BJ (cell line): ENCODE data around the gene DUOX1. TPM values are rescaled to one million over a fixed set of nuclear protein-coding genes. Genes with fewer than 3 reads are reported as not detected.

Source experiments
- CTCF ChIA-PET: fragments of 350-600 bp; formaldehyde crosslinking; extraction: SDS; loops from one replicate; lab custom pipeline; 2021; ENCODE audit warnings: antibody characterized with exemption, inconsistent platforms; lab: Yijun Ruan, JAX
- POLR2A ChIA-PET: fragments of 300-600 bp; sonication (Branson Sonifier 250); formaldehyde crosslinking; extraction: SDS; loops from one replicate; lab custom pipeline; 2021; ENCODE audit warnings: antibody characterized with exemption; lab: Charles Lee
- DNase-seq: peaks from one replicate; pipeline ENCODE4 v3.0.0-alpha.2; 2011; ENCODE audit warnings: low read depth
- H3K27me3 ChIP-seq: 2 replicates; pipeline ENCODE4 v1.6.0; 2011; ENCODE audit warnings: low read length; ENCODE audit not compliant: control insufficient read depth, insufficient read depth
- H3K36me3 ChIP-seq: 2 replicates; pipeline ENCODE4 v1.5.1; 2011; ENCODE audit warnings: low read length; ENCODE audit not compliant: control insufficient read depth, insufficient read depth
- H3K4me3 ChIP-seq: 2 replicates; pipeline ENCODE4 v1.5.1; 2011; ENCODE audit warnings: low read depth, mild to moderate bottlenecking, control low read depth, low read length
- polyA plus RNA-seq: library from polyadenylated mRNA; depleted of rRNA; stranded (reverse); fragments of >200 nt; gene quantifications from 2 replicates; pipeline ENCODE4 v1.2.3, GENCODE V29; 2011
- TF ChIP-seq, protein P1 (sequence below): IDR thresholded peaks from 2 replicates; pipeline ENCODE4 v1.5.1; 2011; ENCODE audit warnings: low read depth, mild to moderate bottlenecking, control low read depth, inconsistent platforms, low read length, moderate library complexity; ENCODE audit not compliant: insufficient read depth

DUOX1 gene
- polyA plus RNA-seq, 1 experiment: 0.09 TPM

DNA sequence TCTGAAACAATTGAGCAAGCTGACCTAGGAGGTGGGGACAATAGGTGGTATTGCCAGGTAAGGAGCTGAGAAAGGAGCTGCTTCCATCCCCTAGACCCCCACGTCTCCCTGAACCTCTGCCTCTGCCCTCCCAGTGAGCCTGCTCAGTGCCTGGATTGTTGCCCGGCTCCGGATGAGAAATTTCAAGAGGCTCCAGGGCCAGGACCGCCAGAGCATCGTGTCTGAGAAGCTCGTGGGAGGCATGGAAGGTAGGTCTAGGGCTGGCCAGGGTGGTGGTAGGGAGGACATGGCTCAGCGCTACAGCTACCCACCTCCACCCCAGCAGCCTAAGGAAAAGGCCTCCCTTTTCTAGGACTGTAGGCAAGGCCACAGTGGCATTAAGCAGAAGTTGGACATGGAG lies 13.3 kb downstream of the DUOX1 start:
- Histone ChIP-seq H3K27me3 (peaks cover 1% of the 10 kb centered on the region), H3K4me3 (no peak overlapping the region), H3K36me3 (no peaks in the 10 kb centered on the region)
- TF ChIP-seq, protein P1, sequence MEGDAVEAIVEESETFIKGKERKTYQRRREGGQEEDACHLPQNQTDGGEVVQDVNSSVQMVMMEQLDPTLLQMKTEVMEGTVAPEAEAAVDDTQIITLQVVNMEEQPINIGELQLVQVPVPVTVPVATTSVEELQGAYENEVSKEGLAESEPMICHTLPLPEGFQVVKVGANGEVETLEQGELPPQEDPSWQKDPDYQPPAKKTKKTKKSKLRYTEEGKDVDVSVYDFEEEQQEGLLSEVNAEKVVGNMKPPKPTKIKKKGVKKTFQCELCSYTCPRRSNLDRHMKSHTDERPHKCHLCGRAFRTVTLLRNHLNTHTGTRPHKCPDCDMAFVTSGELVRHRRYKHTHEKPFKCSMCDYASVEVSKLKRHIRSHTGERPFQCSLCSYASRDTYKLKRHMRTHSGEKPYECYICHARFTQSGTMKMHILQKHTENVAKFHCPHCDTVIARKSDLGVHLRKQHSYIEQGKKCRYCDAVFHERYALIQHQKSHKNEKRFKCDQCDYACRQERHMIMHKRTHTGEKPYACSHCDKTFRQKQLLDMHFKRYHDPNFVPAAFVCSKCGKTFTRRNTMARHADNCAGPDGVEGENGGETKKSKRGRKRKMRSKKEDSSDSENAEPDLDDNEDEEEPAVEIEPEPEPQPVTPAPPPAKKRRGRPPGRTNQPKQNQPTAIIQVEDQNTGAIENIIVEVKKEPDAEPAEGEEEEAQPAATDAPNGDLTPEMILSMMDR: no peak
- no peak for DNase-seq
- ChIA-PET POLR2A (no interaction called here), CTCF (interaction anchor here (2.1 kb wide), 1 partner anchor 16 kb away, joined by 7 read pairs; no protein-coding TSS in a partner anchor)

DNA sequence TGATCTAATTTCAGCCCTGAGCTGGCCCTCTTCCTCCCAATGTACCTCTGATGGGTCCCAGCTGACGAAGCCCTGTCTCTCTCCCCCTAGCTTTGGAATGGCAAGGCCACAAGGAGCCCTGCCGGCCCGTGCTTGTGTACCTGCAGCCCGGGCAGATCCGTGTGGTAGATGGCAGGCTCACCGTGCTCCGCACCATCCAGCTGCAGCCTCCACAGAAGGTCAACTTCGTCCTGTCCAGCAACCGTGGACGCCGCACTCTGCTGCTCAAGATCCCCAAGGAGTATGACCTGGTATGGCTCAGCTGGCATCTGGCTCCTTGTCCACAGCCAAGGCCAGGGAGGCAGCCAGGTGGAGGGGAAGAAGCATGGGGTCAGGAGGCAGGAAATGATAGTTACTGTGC lies 14.2 kb downstream of the DUOX1 start:
- Histone ChIP-seq H3K36me3 (no peaks in the 10 kb centered on the region), H3K27me3 (peaks cover 1% of the 10 kb centered on the region), H3K4me3 (no peak overlapping the region)
- TF ChIP-seq, protein P1: no peak
- CTCF ChIA-PET: interaction anchor here (1.2 kb wide), 1 partner anchor 19 kb away, joined by 3 read pairs; no protein-coding TSS in a partner anchor
- DNase-seq: no peak
- POLR2A ChIA-PET: no interaction called here

DNA sequence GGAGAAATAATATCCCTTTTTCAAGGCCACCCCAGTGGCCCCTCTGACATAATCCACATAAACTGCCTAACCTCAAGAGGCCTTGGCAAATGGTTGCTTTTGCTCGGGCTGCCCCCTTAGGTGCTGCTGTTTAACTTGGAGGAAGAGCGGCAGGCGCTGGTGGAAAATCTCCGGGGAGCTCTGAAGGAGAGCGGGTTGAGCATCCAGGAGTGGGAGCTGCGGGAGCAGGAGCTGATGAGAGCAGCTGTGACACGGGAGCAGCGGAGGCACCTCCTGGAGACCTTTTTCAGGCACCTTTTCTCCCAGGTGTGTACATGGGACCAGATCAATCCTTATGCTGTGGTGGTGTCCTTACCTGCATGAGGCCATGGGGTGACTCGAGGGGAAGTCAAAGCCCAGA lies 15.0 kb downstream of the DUOX1 start:
- TF ChIP-seq, protein P1: no peak
- no peak for DNase-seq
- no peak overlapping the region for H3K4me3 ChIP-seq
- H3K36me3 ChIP-seq: no peaks in the 10 kb centered on the region
- CTCF ChIA-PET: interaction anchor here (1.2 kb wide), 2 partner anchors 14 to 18 kb away, joined by 3 read pairs; no protein-coding TSS in a partner anchor
- POLR2A ChIA-PET: no interaction called here
- peaks cover 1% of the 10 kb centered on the region for H3K27me3 ChIP-seq

DNA sequence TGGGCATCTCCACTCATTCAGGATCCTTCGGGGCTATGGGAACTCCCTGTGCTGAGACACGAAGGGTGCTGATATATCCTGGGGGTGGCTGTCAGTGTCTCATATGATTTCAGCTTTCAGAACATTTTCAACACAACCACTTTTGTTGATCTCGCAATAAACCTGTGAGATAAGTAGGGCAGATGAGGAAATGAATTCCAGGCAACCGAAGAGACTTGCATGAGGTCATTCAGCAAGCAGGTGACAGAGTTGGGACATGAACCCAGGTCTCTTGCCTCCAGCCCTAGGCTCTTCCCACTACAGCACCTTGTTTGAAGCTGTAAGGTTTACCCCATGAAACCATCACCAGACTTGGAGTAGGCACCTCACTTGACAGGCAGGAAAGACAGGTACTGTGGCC lies 16.6 kb downstream of the DUOX1 start:
- TF ChIP-seq, protein P1: no peak
- peaks cover 1% of the 10 kb centered on the region; the same call in 1 of the 2 replicates for H3K27me3 ChIP-seq
- CTCF ChIA-PET: interaction anchor here (1.2 to 1.7 kb wide), 3 partner anchors 17 to 28 kb away, joined by 3 to 8 read pairs (median 5); no protein-coding TSS in a partner anchor
- no peak overlapping the region for H3K4me3 ChIP-seq
- no peaks in the 10 kb centered on the region for H3K36me3 ChIP-seq
- no peak for DNase-seq
- POLR2A ChIA-PET: no interaction called here

DNA sequence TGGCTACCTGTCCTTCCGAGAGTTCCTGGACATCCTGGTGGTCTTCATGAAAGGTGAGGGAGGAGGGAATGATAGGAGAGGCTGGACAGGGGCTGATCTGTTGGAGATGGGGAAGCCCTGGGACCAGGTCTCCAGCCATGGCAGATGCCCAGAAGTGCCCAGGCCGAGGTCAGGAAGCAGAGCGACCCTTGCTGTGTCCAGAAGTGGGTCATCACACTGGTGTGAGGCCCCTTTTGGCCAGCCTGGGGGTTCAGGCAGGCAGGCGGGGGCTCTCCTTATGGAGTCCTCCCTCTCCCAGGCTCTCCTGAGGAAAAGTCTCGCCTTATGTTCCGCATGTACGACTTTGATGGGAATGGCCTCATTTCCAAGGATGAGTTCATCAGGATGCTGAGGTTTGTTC lies 17.8 kb downstream of the DUOX1 start:
- ChIA-PET POLR2A (no interaction called here), CTCF (interaction anchor here (1.0 to 1.7 kb wide), 3 partner anchors 15 to 30 kb away, joined by 3 to 8 read pairs (median 3); no protein-coding TSS in a partner anchor)
- H3K36me3 ChIP-seq: 0 out of 2 replicates have a peak, but pooled peaks cover 1% of the 10 kb centered on the region
- H3K4me3 ChIP-seq: no peak overlapping the region
- TF ChIP-seq, protein P1: no peak
- DNase-seq: no peak
- peaks cover 1% of the 10 kb centered on the region; the same call in 1 of the 2 replicates for H3K27me3 ChIP-seq
